Uterine smooth muscle cell (primary cell): Measurements from ENCODE around the gene WTAP. TPM values are rescaled to one million over a fixed set of nuclear protein-coding genes. Genes with fewer than 3 reads are reported as not detected.

Experiments used
- total RNA-seq: library from RNA; depleted of rRNA; stranded (reverse); fragments of >200 nt; gene quantifications from 2 replicates; pipeline ENCODE4 v1.2.3, GENCODE V29; 2014

The WTAP gene
- total RNA-seq: 102 and 115 TPM in 2 replicates

GRCh38 chr6:159726918-159727716 is at the start of gene WTAP:
Gene WTAP, plus strand, starts transcription at chr6:159727506. Its CDS starts 8,760 bp downstream, at chr6:159736266.

GRCh38 chr6:159693128-159693893 is 34.0 kb upstream of the WTAP start, which contains the start of gene SOD2:
Gene SOD2, minus strand, starts transcription at chr6:159693241. Its CDS starts 74 bp downstream, at chr6:159693167.

GRCh38 chr6:159761873-159762680 is 34.8 kb downstream of the WTAP start, which contains the start of gene ACAT2:
Gene ACAT2, plus strand, starts transcription at chr6:159762045. Its CDS starts 43 bp downstream, at chr6:159762088.

GRCh38 chr6:159789377-159790148 is 62.3 kb downstream of the WTAP start, which contains the start of gene TCP1:
Gene TCP1, minus strand, starts transcription at chr6:159789602. Its CDS starts 134 bp downstream, at chr6:159789468.

GRCh38 chr6:159790149-159790955 is 63.0 kb downstream of the WTAP start, which contains the start of gene MRPL18:
Gene MRPL18, plus strand, starts transcription at chr6:159790467. Its CDS starts 121 bp downstream, at chr6:159790588.

GRCh38 chr6:159800141-159800865 is 73.0 kb downstream of the WTAP start, which contains the start of gene PNLDC1:
Gene PNLDC1, plus strand, starts transcription at chr6:159800276. Its CDS starts 32 bp downstream, at chr6:159800308.

Other genes starting within 250 kb of the WTAP start
- 193 and 456 TPM in 2 replicates for gene SOD2, start 34.3 kb upstream of the WTAP start, total RNA-seq
- 144 and 145 TPM in 2 replicates for gene ACAT2, start 34.5 kb downstream of the WTAP start, total RNA-seq
- gene TCP1, start 62.1 kb downstream of the WTAP start, total RNA-seq: 254 and 451 TPM in 2 replicates
- gene MRPL18, start 63.0 kb downstream of the WTAP start, total RNA-seq: 62.9 and 96.7 TPM in 2 replicates
- not detected in 2 replicates for gene PNLDC1, start 72.8 kb downstream of the WTAP start, total RNA-seq
- gene MAS1, start 163.5 kb downstream of the WTAP start, total RNA-seq: not detected in 2 replicates
- 172 and 278 TPM in 2 replicates for gene IGF2R, start 241.6 kb downstream of the WTAP start, total RNA-seq